Esophagus muscularis mucosa (tissue), 3 donors: ENCODE results near the gene VPS33A.

Experiments used
- CTCF ChIP-seq, 3 experiments: fragments of 200-600 bp in 2 of 3; fragments of 450-650 bp in 1 of 3; sonication (generic) in 2 of 3; IDR thresholded peaks; one replicate each; pipeline ENCODE4 v1.5.1; 2017 to 2019; ENCODE audit warnings: antibody characterized with exemption in 3 of 3, mild to moderate bottlenecking in 2 of 3, moderate library complexity in 1 of 3
- POLR2AphosphoS5 ChIP-seq, 2 donors: sonication (generic); formaldehyde crosslinking; IDR thresholded peaks; one replicate each; pipeline ENCODE4 v1.6.1; 2017; ENCODE audit warnings: antibody characterized with exemption in 2 of 2

GRCh38 chr12:122194804-122195203, 71.5 kb downstream of the VPS33A start:
- TF ChIP-seq CTCF (IDR thresholded peaks at IDR 0.05) (no peak), POLR2AphosphoS5 (IDR thresholded peaks at IDR 0.05) (no peak)
